GM04504 (cell line): ENCODE data around the gene ADAM11.
"Not testable (repeated sequence)": the region's sequence is repeated elsewhere in the genome, so short reads cannot be mapped to it uniquely, and the experiment has no call there.

Experiments used
- DNase-seq: peaks from one replicate; pipeline ENCODE4 v3.0.0-alpha.2; 2012; ENCODE audit warnings: low read depth

Gene ADAM11

DNA sequence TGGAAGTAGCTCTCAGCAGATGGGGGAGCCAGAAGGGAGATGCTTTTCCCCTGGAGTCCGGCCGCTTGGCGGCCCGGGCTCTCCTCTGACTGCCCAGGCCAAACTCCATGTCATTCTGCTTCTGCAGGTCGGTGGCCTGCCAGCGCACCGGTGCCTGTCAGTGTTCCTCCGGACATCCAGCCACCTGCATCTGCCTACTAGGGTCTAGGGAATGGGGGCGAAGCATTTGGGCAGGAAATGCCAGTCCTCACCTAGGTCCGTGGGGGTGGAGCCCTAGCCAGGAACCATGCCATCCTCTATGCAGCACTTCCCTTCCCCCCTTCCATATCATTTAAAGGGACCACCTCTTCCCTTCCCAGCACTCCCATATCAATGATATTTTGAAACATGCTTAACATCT, 37.1 kb downstream of the ADAM11 start:
- DNase-seq: no peak

GRCh38 chr17:44796731-44797130, 37.9 kb downstream of the ADAM11 start:
- DNase-seq: no peak

DNA sequence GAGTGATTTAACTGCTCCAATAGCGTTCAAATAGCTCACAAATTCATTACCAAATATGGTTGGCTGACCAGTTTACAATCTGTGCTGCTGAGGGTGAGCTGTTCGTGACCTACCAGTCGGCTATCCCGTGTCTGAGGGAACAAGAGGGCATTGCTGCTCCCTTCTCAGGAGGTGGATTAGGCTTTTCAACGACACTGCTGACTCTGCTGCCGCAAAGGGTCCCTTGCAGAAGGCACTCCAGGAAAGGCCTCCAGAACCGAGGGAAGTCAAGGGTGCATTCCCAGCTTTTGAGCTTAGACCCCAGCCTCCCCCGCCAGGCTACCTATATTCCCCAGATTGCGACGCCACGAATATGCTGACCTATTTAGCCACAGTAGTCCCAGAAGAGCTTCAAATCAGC, 39.0 kb downstream of the ADAM11 start:
- DNase-seq: no peak

DNA sequence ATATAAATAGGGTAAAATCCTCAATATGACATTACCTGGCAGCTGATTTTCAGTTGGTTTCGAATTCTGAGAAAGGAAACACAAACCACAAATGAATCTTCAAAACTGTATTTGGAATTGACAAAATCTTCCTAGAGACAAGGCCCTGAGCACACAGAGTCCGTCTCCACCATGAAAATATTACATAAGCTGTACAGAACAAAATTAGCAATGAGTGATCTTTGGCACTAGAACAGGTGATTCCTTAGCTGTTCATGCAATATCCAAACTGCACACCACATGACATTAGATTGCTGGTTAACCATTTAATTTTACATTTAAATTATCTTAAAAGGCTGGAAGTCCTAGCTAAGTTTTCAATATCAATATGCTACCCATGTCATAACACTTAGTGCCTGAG, 39.6 kb downstream of the ADAM11 start:
- DNase-seq: no peak

DNA sequence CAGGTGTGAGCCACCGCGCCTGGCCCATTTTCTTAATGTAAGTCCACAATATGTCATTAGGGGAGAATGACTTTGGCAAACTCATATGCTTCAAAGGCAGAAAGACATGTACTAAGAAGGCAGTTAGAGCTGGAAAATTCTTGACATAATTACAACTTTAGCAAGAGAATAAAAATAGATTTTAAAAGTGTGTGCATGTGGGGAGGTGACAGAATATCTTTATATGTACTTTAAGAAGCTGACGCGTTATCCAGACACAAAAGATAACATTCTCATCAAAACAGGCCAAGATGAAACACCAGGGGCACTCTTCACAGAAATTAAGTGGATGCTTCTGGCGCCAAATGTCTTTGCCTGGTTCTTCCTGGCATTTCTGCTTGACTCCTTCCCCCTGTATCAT, 43.1 kb downstream of the ADAM11 start:
- no peak for DNase-seq

DNA sequence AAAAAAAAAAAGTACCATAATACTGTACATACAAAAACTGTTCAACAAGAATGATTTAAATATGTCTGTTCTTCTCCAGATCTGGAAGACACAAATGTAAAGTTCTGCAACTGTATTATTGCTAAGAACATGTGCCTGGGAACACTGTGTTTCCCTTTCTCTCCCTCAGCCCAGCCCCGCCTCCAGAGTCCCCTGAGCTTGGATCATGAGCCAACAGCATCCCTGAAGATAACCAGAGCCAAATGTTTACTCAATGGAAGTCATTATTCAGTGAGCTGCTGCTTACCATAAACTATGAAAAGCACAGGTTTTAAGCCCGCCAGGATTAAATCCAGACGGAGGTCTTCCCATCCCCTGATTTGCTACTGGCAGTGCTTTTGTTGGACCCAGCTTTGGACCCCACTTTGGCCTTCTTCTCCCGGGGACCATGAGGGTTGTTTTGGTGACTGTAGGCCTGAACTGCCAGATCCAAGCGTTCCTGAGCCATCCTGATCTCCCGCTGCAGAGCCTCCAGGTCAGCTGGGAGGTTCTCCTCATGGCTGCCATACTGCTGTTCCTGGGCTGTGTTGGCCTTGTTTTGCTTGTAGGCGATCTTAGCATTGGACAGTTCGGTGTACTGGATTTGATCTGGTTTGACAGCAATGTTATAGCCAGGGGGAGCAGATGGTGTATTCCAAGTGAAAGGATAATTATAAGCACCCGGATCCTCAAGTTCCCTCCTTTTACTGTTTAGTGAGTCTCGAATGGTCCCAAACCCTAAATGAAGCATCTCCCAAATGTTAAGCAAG, 45.7 kb downstream of the ADAM11 start:
- no peak for DNase-seq

DNA sequence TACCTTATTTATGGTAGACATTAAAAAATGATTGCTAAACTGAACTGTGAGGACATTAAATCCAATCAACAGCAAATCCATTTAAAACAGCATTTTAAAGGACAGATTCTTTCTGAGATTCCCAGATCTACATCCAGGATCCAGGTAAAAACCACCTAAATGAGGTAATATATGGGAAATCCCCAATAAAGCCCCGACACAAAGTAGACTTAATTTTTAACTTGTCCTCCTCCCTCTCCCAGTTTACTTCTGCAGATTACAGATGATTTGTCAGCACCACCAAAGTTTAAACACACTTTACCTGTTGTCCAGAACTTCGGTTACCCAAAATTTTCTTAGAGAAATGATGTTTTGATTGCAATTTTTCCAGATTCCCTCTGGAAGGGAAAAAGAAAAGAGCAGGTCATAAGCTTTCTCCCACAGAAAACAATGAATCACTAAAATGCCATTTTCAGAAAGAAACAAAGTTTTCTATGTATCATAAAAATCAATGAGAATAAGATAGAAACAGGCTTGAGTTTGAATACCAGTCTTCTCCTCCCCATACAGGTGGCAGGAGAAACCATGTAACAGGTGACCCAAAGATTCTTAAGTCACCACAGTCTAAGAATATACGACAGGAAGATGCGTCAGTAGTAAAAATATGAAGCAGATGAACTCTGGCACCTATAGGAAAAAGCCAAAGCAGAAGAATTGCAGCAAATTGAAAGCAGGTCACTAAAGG, 48.5 kb downstream of the ADAM11 start:
- no peak for DNase-seq

DNA sequence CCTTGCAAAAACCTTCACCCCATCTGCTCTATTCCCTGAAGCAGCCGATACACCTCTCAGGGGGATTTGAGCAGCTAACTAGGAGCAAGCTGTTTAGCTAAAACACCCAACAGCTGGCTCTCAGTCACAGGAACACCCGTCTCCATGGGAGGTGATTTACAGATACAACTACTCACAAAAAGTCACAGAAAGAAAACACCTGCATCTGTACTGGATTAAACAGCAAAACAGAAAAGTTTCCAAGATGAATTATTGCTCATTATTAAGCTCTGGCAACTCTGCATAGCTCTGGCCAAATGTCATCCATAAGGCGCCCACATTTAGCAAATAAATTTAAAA, 49.0 kb downstream of the ADAM11 start:
- peak; percentile 54 for DNase-seq

DNA sequence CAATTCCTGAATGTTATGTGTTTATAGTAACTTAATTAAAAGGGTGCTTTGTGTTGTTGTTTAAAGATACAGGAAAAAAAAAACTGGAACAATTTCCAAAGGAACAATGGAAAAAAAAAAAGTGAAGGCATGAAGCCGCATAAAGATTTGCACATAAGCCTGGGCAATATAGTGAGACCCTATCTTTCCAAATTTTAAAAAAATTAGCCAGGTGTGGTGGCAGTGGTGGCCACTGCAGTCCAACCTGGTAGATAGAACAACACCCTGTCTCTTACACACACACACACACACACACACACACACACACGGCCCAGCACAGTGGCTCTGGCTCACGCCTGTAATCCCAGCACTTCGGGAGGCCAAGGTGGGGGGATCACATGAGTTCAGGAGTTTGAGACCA, 49.4 kb downstream of the ADAM11 start:
- no peak for DNase-seq

- not testable (repeated sequence) for DNase-seq
Observed at GRCh38 chr17:44808656-44809388, 50.0 kb downstream of the ADAM11 start.

DNA sequence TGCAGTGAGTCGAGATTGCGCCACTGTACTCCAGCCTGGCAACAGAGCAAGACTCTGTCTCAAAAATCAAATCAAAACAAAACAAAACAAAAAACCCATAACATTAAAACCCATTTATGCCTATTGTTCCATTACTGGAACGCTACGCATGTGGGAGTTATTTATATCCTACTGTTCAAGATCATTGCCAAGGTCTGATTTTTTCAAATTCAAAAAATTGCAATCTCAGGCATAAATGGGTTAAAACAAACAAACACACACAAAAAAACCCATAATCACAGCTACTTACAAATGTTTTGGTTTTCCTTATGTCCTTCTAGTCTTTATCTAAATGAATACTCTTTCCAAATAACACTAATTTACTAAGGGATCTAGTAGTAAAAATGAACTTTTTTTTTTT, 53.5 kb downstream of the ADAM11 start:
- DNase-seq: no peak

GRCh38 chr17:44818508-44818907, 59.7 kb downstream of the ADAM11 start:
- DNase-seq: not testable (repeated sequence)

- peak; percentile 84 for DNase-seq
Observed at GRCh38 chr17:44820631-44821212, 61.9 kb downstream of the ADAM11 start.

GRCh38 chr17:44825236-44825635, 66.4 kb downstream of the ADAM11 start:
- DNase-seq: not testable (repeated sequence)

GRCh38 chr17:44826123-44826790, 67.5 kb downstream of the ADAM11 start:
- no peak for DNase-seq

- no peak for DNase-seq
Observed at GRCh38 chr17:44827863-44828262, 69.1 kb downstream of the ADAM11 start.

DNA sequence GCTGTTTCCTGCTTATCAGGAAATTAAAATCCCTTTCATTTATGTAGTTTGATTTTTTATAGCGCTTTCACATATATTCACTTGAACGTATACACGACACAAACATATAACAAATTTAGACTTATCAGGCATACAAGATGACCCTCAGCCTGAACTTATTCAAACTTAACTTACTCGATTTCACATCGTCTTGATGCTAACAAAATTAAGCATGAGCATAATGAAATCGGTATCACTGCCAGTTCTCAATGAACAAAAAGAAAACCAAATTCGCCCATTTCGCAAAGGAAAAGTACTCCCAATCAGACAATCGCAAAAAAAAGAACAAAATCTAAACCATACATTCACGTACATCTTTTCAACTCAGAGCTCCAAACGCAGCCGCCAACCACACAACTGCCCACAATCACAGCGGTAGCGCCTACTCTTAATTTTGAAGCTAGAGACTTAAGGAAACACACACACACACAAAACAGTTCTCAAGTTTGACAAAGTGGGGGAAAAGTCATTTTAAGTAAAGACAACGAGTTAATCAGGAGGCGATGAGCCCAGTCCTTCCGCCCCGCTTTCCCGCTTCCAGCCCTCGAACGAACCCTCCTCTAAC, 70.2 kb downstream of the ADAM11 start:
- DNase-seq: no peak

GRCh38 chr17:44829523-44830358, 71.0 kb downstream of the ADAM11 start, which contains the start of gene GJC1:
Gene GJC1 (minus strand): TSS chr17:44830287. CDS start chr17:44805817, 24,470 bp downstream.
- DNase-seq: no peak

DNA sequence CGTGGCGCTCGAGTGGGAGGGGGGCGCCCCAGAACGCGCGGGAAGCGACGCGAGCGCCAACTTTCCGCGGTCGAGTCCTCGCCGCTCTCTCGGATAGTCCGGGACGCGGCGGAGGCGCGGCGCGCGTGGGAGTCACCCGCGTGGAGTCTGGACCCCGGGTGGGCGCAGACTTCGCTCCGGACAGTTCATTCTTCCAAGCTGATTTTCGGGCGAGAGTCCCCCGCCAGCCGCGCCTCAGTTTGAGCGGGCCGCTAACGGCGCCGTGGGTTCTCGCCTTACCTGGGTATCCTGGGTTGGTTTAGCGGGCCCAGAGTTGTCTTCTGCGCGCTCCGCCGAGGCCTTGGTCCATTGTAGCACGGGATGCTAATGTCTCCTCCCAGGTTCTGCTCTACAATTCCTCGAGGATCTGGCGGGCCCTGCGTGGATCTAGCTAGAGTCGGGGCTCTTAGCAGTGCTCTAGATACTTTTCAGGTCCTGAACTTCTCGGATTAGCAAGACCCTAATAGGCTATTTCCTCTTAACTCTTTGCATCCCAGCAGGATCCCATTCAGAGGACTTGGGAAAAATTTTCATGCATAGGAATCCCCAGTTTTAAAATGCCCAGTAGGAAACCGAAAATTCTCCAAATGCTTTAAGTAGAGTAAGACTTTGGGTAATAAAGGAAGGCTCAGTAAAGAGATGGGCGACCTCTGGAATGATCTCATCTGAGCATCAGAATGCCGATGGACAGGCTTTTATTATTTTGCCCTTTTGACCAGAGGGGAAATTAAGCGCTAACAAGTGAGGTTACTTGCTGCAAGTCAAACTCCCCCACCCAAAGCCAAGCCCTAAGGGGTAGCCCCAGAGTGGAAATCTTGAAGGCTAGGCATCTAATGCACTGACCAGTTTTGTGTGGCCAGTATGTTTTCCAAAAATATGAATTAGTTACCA, 71.8 kb downstream of the ADAM11 start:
- no peak for DNase-seq
